Gastroesophageal sphincter (tissue), 4 donors: ENCODE data around the gene NR6A1. TPM values are rescaled to one million over a fixed set of nuclear protein-coding genes. Genes with fewer than 3 reads are reported as not detected.

ENCODE experiments used
- ATAC-seq: fragments of 150-250 bp; one replicate; pipeline ENCODE4 v1.9.1; 2016; ENCODE audit warnings: mild to moderate bottlenecking, moderate library complexity
- H3K27ac ChIP-seq, 4 donors: fragments of 200-600 bp; sonication (generic) in 3 of 4; 1 replicate in 3 of 4; 2 replicates in 1 of 4; pipeline ENCODE4 v1.5.1; 2016 to 2019
- H3K27me3 ChIP-seq: fragments of 200-600 bp; sonication (generic); one replicate; pipeline ENCODE4 v1.5.1; 2019
- H3K36me3 ChIP-seq, 2 donors: fragments of 200-600 bp; sonication (generic); one replicate each; pipeline ENCODE4 v1.5.1; 2019; ENCODE audit warnings: control low read depth in 1 of 2
- H3K4me1 ChIP-seq, 3 donors: fragments of 200-600 bp; sonication (generic); 1 replicate in 2 of 3; 2 replicates in 1 of 3; pipeline ENCODE4 v1.5.1; 2016 to 2019; ENCODE audit warnings: control low read depth in 2 of 3
- H3K4me3 ChIP-seq, 2 donors: fragments of 200-600 bp; sonication (generic); one replicate each; pipeline ENCODE4 v1.5.1; 2019; ENCODE audit warnings: mild to moderate bottlenecking in 1 of 2, moderate library complexity in 1 of 2
- H3K9me3 ChIP-seq, 3 donors: fragments of 200-600 bp; sonication (generic); one replicate each; pipeline ENCODE4 v1.5.1; 2017 to 2019; ENCODE audit warnings: control low read depth in 2 of 3
- CTCF ChIP-seq, 4 experiments: fragments of 200-600 bp in 2 of 4; fragments of 450-650 bp in 2 of 4; sonication (generic) in 1 of 4; IDR thresholded peaks; one replicate each; pipeline ENCODE4 v1.5.1; 2017 to 2019; ENCODE audit warnings: antibody characterized with exemption in 4 of 4, mild to moderate bottlenecking in 2 of 4, moderate library complexity in 2 of 4
- EP300 ChIP-seq: sonication (generic); formaldehyde crosslinking; IDR thresholded peaks from one replicate; pipeline ENCODE4 v1.6.1; 2017; ENCODE audit warnings: antibody characterized with exemption, mild to moderate bottlenecking
- POLR2A ChIP-seq, 2 donors: fragments of 450-650 bp; IDR thresholded peaks; one replicate each; pipeline ENCODE4 v1.6.1; 2017; ENCODE audit warnings: antibody characterized with exemption in 2 of 2, mild to moderate bottlenecking in 2 of 2, moderate library complexity in 1 of 2
- POLR2AphosphoS5 ChIP-seq: sonication (generic); formaldehyde crosslinking; IDR thresholded peaks from one replicate; pipeline ENCODE4 v1.6.1; 2017; ENCODE audit warnings: antibody characterized with exemption
- WGBS, 2 donors: methylation state at CpG; one replicate each; pipeline ENCODE4 v1.1.5; 2018; ENCODE audit warnings: low coverage in 1 of 2; 5-methylcytosine and 5-hydroxymethylcytosine counted together
- total RNA-seq, 4 donors: library from RNA; depleted of rRNA; stranded (reverse); fragments of >200 nt; gene quantifications; one replicate each; pipeline ENCODE4 v1.1.0, GENCODE V29; 2016

NR6A1 gene
- total RNA-seq, 4 donors from 2014 or later = 0.16 to 4.4 (median 0.62) TPM

GRCh38 chr9:124657516-124657915 is 113.6 kb downstream of the NR6A1 start:
- WGBS, 2 donors = 70 to 88% methylated on average over 1 of the region's 1 CpG
- H3K27ac ChIP-seq = peak overlapping the region; percentile 36 to 81 (median 78)

GRCh38 chr9:124654431-124654830 is 116.7 kb downstream of the NR6A1 start:
- no peak for ATAC-seq
- TF ChIP-seq POLR2AphosphoS5 = no peak
- TF ChIP-seq POLR2A (IDR thresholded peaks at IDR 0.05) = no peak

More at GRCh38 chr9:124657516-124657915, 113.6 kb downstream of the NR6A1 start:
- Histone ChIP-seq H3K27me3 (no peaks in the 10 kb centered on the region), H3K4me3 (no peak overlapping the region), H3K4me1 (peaks cover 0 to 27% (median 3%) of the 10 kb centered on the region in 3 donors), H3K36me3 (no peaks in the 10 kb centered on the region), H3K9me3 (no peaks in the 10 kb centered on the region)
- no peak for ATAC-seq
- TF ChIP-seq EP300 = no peak
- TF ChIP-seq POLR2AphosphoS5 = no peak
- TF ChIP-seq CTCF (IDR thresholded peaks at IDR 0.05) = no peak
- no peak for TF ChIP-seq POLR2A (IDR thresholded peaks at IDR 0.05)

GRCh38 chr9:124652615-124653393 is 118.3 kb downstream of the NR6A1 start:
- H3K9me3 ChIP-seq = no peaks in the 10 kb centered on the region
- no peak overlapping the region for H3K4me3 ChIP-seq
- ATAC-seq = peak; percentile 77
- no peaks in the 10 kb centered on the region for H3K27me3 ChIP-seq
- H3K27ac ChIP-seq = no peak overlapping the region
- no peaks in the 10 kb centered on the region for H3K36me3 ChIP-seq
- peak; percentile 5 for TF ChIP-seq POLR2AphosphoS5
- no peak for TF ChIP-seq EP300
- peaks cover 0 to 1% (median 0%) of the 10 kb centered on the region in 3 donors for H3K4me1 ChIP-seq
- whole genome bisulfite sequencing, 2 donors = 37 to 42% methylated on average over 2 to 3 of the region's 3 CpGs

More at GRCh38 chr9:124654431-124654830, 116.7 kb downstream of the NR6A1 start:
- WGBS, 2 donors = 81 to 89% methylated on average over 1 of the region's 1 CpG
- Histone ChIP-seq H3K4me1 (peaks cover 0 to 10% (median 0%) of the 10 kb centered on the region in 3 donors), H3K4me3 (no peak overlapping the region), H3K9me3 (no peaks in the 10 kb centered on the region), H3K27ac (no peak overlapping the region), H3K36me3 (no peaks in the 10 kb centered on the region), H3K27me3 (no peaks in the 10 kb centered on the region)

- no peak for ATAC-seq
- Histone ChIP-seq H3K4me3 (no peak overlapping the region), H3K9me3 (no peaks in the 10 kb centered on the region), H3K36me3 (no peaks in the 10 kb centered on the region), H3K27me3 (no peaks in the 10 kb centered on the region), H3K4me1 (no peaks in the 10 kb centered on the region), H3K27ac (no peak overlapping the region)
- TF ChIP-seq POLR2A (IDR thresholded peaks at IDR 0.05) (no peak), EP300 (no peak), CTCF (IDR thresholded peaks at IDR 0.05) (no peak), POLR2AphosphoS5 (no peak)
- 67 to 80% methylated on average over 1 of the region's 1 CpG for WGBS, 2 donors
Measured at GRCh38 chr9:124652203-124652602, 118.9 kb downstream of the NR6A1 start.

- ATAC-seq = no peak
- TF ChIP-seq POLR2AphosphoS5 (no peak), POLR2A (IDR thresholded peaks at IDR 0.05) (no peak), EP300 (no peak), CTCF (IDR thresholded peaks at IDR 0.05) (no peak)
- no peaks in the 10 kb centered on the region for H3K27me3 ChIP-seq
- H3K4me1 ChIP-seq = no peaks in the 10 kb centered on the region
- H3K36me3 ChIP-seq = no peaks in the 10 kb centered on the region
- no peak overlapping the region for H3K27ac ChIP-seq
- H3K4me3 ChIP-seq = no peak overlapping the region
- H3K9me3 ChIP-seq = no peaks in the 10 kb centered on the region
Measured at GRCh38 chr9:124645274-124645673, 125.8 kb downstream of the NR6A1 start.

- TF ChIP-seq POLR2A (IDR thresholded peaks at IDR 0.05) (no peak), POLR2AphosphoS5 (no peak), EP300 (no peak), CTCF (IDR thresholded peaks at IDR 0.05) (no peak)
Measured at GRCh38 chr9:124639637-124640036, 131.5 kb downstream of the NR6A1 start.

More at GRCh38 chr9:124639637-124640036, 131.5 kb downstream of the NR6A1 start:
- no peak for ATAC-seq
- H3K4me1 ChIP-seq = no peaks in the 10 kb centered on the region
- H3K27ac ChIP-seq = no peak overlapping the region
- no peaks in the 10 kb centered on the region for H3K27me3 ChIP-seq
- no peaks in the 10 kb centered on the region for H3K36me3 ChIP-seq
- H3K4me3 ChIP-seq = no peak overlapping the region
- H3K9me3 ChIP-seq = no peaks in the 10 kb centered on the region
